Smooth muscle cell (in vitro differentiated cells): ENCODE measurements around the gene PHACTR1. TPM values are rescaled to one million over a fixed set of nuclear protein-coding genes. Genes with fewer than 3 reads are reported as not detected.

Experiments used
- DNase-seq: peaks from one replicate; lab custom pipeline; 2025; ENCODE audit not compliant: unreplicated experiment; lab: John Stamatoyannopoulos, UW
- H2AFZ ChIP-seq: fragments of 200-600 bp; sonication (generic); 2 replicates; pipeline ENCODE4 v1.6.0; 2016; ENCODE audit warnings: antibody characterized with exemption, low read depth, mild to moderate bottlenecking
- H3F3A ChIP-seq: fragments of 200-600 bp; sonication (generic); 2 replicates; pipeline ENCODE4 v1.6.0; 2017; ENCODE audit warnings: antibody characterized with exemption, low read depth
- H3K27ac ChIP-seq: fragments of 200-600 bp; sonication (generic); 2 replicates; pipeline ENCODE4 v1.5.1; 2016; ENCODE audit warnings: low read depth, mild to moderate bottlenecking
- H3K27me3 ChIP-seq: fragments of 200-600 bp; sonication (generic); 2 replicates; pipeline ENCODE4 v1.6.1; 2016; ENCODE audit warnings: low read depth, mild to moderate bottlenecking
- H3K36me3 ChIP-seq: fragments of 200-600 bp; sonication (generic); 2 replicates; pipeline ENCODE4 v1.5.1; 2016; ENCODE audit warnings: low read depth
- H3K4me1 ChIP-seq: fragments of 200-600 bp; sonication (generic); 2 replicates; pipeline ENCODE4 v1.5.1; 2016; ENCODE audit warnings: low read depth
- H3K4me2 ChIP-seq: fragments of 200-600 bp; sonication (generic); 2 replicates; pipeline ENCODE4 v1.6.0; 2016; ENCODE audit warnings: mild to moderate bottlenecking
- H3K4me3 ChIP-seq: fragments of 200-600 bp; sonication (generic); 2 replicates; pipeline ENCODE4 v1.5.1; 2016; ENCODE audit warnings: mild to moderate bottlenecking
- H3K79me2 ChIP-seq: fragments of 200-600 bp; sonication (generic); 2 replicates; pipeline ENCODE4 v1.6.0; 2016; ENCODE audit warnings: low read depth, mild to moderate bottlenecking
- H3K9ac ChIP-seq: fragments of 200-600 bp; sonication (generic); 2 replicates; pipeline ENCODE4 v1.6.0; 2016; ENCODE audit warnings: low read depth
- H3K9me3 ChIP-seq: fragments of 200-600 bp; sonication (generic); replicated peaks from 2 replicates; pipeline ENCODE4 v1.5.1; 2016; ENCODE audit warnings: low read depth
- H4K20me1 ChIP-seq: fragments of 200-600 bp; sonication (generic); 2 replicates; pipeline ENCODE4 v1.6.0; 2016; ENCODE audit warnings: low read depth
- WGBS: methylation state at CpG from one replicate; pipeline ENCODE4 v1.1.7; 2016; ENCODE audit warnings: low lambda C conversion rate; 5-methylcytosine and 5-hydroxymethylcytosine counted together
- polyA plus RNA-seq: library from polyadenylated mRNA; unstranded; fragments of >200 nt; fragmentation: Nextera tagmentation; extraction: Ambion mirVana; gene quantifications from 2 replicates; pipeline ENCODE4 v1.2.1, GENCODE V29; 2016
- total RNA-seq: library from RNA; depleted of rRNA; stranded (reverse); fragments of >200 nt; gene quantifications from 2 replicates; pipeline ENCODE4 v1.2.3, GENCODE V29; 2014
- TF ChIP-seq, protein P1 (sequence below): fragments of 200-600 bp; sonication (generic); IDR thresholded peaks from 2 replicates; pipeline ENCODE4 v1.5.1; 2017; ENCODE audit warnings: borderline replicate concordance, mild to moderate bottlenecking, antibody characterized with exemption; ENCODE audit not compliant: insufficient read depth, poor library complexity, severe bottlenecking

The PHACTR1 gene
- total and polyA plus RNA-seq, 2 experiments from 2014 or later = 0.09 to 0.67 TPM

DNA sequence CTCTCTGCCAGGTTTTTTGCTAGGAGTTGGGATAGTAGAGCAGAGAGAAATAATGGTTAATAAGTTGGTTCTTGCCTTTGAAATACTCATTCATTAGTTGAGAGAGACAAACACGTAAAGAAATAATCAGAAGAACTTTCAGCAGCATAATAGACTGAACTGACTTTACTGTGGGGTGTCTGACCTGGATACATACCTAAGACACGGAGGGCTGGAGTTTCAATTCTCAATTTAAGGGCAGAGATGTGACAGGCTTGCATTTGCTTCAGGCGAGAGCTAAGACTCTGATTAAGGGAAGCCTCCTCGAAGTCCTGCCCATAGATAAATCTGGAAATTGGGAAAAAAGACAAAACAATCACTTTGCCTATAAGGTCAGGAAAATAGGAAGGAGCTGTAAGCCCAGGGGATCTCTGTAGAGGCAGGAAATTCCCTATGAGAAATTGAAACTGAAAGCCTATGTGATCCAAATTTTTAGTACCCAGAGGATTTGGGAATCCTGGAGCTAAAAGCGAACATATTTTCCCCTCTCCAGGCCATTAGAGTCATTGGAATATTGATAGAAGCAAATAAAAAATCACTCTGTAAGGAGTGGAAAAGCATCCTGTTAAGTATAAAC, 276.8 kb downstream of the PHACTR1 start:
- Histone ChIP-seq H3K27ac (no peak overlapping the region), H2AFZ (no peak overlapping the region), H3F3A (no peaks in the 10 kb centered on the region), H3K79me2 (no peaks in the 10 kb centered on the region), H3K27me3 (peaks cover 2% of the 10 kb centered on the region), H3K4me1 (no peaks in the 10 kb centered on the region), H3K4me3 (no peak overlapping the region), H3K36me3 (no peaks in the 10 kb centered on the region), H3K9ac (no peak overlapping the region), H4K20me1 (no peaks in the 10 kb centered on the region), H3K4me2 (no peak overlapping the region), H3K9me3 (peaks cover 2% of the 10 kb centered on the region)
- TF ChIP-seq, protein P1, sequence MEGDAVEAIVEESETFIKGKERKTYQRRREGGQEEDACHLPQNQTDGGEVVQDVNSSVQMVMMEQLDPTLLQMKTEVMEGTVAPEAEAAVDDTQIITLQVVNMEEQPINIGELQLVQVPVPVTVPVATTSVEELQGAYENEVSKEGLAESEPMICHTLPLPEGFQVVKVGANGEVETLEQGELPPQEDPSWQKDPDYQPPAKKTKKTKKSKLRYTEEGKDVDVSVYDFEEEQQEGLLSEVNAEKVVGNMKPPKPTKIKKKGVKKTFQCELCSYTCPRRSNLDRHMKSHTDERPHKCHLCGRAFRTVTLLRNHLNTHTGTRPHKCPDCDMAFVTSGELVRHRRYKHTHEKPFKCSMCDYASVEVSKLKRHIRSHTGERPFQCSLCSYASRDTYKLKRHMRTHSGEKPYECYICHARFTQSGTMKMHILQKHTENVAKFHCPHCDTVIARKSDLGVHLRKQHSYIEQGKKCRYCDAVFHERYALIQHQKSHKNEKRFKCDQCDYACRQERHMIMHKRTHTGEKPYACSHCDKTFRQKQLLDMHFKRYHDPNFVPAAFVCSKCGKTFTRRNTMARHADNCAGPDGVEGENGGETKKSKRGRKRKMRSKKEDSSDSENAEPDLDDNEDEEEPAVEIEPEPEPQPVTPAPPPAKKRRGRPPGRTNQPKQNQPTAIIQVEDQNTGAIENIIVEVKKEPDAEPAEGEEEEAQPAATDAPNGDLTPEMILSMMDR = no peak
- WGBS = 89% methylated on average over 5 of the region's 5 CpGs
- no peak for DNase-seq

DNA sequence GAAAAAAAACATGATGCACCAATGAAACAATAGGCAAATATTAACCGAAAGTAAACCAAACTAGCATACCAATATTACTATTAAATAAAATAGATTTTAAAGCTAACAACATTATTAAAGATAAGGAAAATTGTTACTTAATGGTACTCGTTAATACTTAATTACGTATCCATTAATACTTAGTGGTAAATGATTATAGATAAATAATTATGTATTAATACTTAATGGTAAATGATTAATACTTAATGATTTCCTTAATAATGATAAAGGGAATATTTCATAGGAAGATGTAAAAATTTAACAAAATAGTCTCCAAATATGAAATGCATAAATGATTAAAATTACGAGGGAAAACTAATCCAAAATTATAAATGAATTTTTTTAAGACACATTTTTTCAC, 278.9 kb downstream of the PHACTR1 start:
- TF ChIP-seq, protein P1 = no peak
- H3K4me1 ChIP-seq = no peaks in the 10 kb centered on the region
- H3K4me2 ChIP-seq = no peak overlapping the region
- no peak overlapping the region for H3K9ac ChIP-seq
- no peak for DNase-seq
- WGBS = 99% methylated on average over 4 of the region's 4 CpGs
- H3K27me3 ChIP-seq = no peaks in the 10 kb centered on the region
- H3K79me2 ChIP-seq = no peaks in the 10 kb centered on the region
- no peak overlapping the region for H3K27ac ChIP-seq
- no peaks in the 10 kb centered on the region for H3F3A ChIP-seq
- H3K9me3 ChIP-seq = peaks cover 2% of the 10 kb centered on the region
- no peaks in the 10 kb centered on the region for H3K36me3 ChIP-seq
- H2AFZ ChIP-seq = no peak overlapping the region
- no peak overlapping the region for H3K4me3 ChIP-seq
- no peaks in the 10 kb centered on the region for H4K20me1 ChIP-seq

DNA sequence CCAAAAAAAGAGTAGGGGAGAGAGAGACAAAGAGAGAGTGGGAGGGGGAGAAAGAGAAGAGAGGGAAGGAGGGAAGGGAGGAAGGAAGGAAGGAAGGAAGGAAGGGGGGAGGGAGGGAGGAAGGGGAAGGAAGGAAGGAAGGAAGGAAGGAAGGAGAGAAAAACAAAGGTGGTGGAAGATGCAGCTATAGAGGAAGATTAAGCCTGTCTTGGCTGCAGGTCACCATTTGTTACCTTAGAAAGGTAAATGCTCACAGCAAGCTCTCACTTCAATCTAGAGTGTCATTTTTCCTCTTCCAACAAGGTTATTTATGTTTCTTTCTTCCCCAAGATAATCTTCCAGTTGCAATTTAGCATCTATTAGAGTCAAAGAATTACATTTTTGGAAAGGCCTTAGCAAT, 284.0 kb downstream of the PHACTR1 start:
- Histone ChIP-seq H3K4me1 (no peaks in the 10 kb centered on the region), H3K27ac (no peak overlapping the region), H3F3A (no peaks in the 10 kb centered on the region), H3K36me3 (no peaks in the 10 kb centered on the region), H4K20me1 (no peaks in the 10 kb centered on the region), H3K27me3 (peaks cover 17% of the 10 kb centered on the region), H3K9me3 (no peaks in the 10 kb centered on the region), H3K4me2 (no peak overlapping the region), H3K4me3 (no peak overlapping the region), H3K79me2 (no peaks in the 10 kb centered on the region), H2AFZ (no peak overlapping the region), H3K9ac (no peak overlapping the region)
- TF ChIP-seq, protein P1 = no peak
- no peak for DNase-seq

DNA sequence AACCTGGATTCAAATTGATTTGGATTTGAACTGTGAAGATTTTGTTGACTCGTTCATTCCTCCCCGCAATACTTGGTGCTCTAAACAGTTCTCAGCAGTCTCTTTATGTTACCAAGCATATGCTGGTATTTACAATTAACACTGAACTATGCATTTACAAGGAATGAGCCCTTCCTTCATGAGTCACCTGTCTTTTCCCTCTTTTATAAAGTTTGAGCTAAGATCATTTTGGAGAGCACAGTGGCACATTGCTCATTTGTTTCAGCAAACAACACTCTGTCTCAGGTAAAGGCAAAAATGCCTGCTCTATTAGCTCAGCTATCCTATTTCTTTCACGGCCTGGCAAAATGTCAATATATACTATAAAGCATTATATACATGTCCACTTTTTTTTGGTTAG, 285.4 kb downstream of the PHACTR1 start:
- H2AFZ ChIP-seq = no peak overlapping the region
- 83% methylated on average over 3 of the region's 3 CpGs for WGBS

More for the DNA sequence above, 285.4 kb downstream of the PHACTR1 start:
- peaks cover 23% of the 10 kb centered on the region for H3K27me3 ChIP-seq
- H4K20me1 ChIP-seq = no peaks in the 10 kb centered on the region
- no peaks in the 10 kb centered on the region for H3K36me3 ChIP-seq
- H3K4me1 ChIP-seq = no peaks in the 10 kb centered on the region
- no peaks in the 10 kb centered on the region for H3K79me2 ChIP-seq
- no peak overlapping the region for H3K4me3 ChIP-seq
- DNase-seq = no peak
- TF ChIP-seq, protein P1 = no peak
- no peak overlapping the region for H3K27ac ChIP-seq
- H3K4me2 ChIP-seq = no peak overlapping the region
- no peak overlapping the region for H3K9ac ChIP-seq
- no peaks in the 10 kb centered on the region for H3K9me3 ChIP-seq
- H3F3A ChIP-seq = no peaks in the 10 kb centered on the region
